GM12872 (cell line): ENCODE measurements around the gene ADAMTS19.

ENCODE experiments used
- CTCF ChIP-seq: IDR thresholded peaks from 3 replicates; pipeline ENCODE4 v1.5.1; 2011; ENCODE audit warnings: low read depth, mild to moderate bottlenecking, low read length, moderate library complexity; ENCODE audit not compliant: insufficient read depth

Gene ADAMTS19

DNA sequence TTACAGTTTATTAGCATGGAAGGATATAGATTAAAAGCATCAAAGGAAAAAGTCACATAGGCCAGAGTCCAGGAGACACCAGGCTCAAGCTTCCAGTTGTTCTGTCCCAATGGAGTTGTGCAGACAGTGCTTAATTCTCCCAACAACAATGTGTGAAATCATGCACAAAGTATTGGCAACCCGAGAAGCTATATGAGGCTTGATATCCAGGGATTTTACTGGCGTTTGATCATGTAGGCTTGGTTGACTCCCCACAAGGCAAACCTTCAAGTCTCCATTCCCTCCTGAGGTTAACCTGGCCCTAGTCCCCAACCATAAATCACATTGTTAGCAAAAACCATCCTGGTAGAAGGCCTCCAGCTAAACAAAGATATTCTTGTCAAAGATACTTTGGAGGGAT, 141.5 kb downstream of the ADAMTS19 start:
- no peak for TF ChIP-seq CTCF

DNA sequence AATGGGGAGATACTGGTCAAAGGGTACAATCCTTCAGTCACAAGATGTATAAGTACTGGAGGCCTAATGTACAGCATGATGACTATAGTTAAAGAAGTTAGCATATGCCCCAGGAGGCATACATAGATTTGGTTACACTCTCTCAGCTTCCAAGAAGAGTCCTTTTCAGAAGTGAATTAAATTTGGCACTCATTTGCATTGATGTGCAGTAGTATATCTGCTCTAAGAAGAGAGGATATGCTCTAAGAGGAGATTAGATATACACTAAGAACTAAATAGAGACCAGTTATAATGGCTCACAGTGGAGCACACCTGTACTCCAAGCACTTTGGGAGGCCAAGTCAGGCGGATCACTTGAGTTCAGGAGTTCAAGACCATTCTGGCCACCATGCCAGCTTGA, 148.3 kb downstream of the ADAMTS19 start:
- TF ChIP-seq CTCF = no peak

DNA sequence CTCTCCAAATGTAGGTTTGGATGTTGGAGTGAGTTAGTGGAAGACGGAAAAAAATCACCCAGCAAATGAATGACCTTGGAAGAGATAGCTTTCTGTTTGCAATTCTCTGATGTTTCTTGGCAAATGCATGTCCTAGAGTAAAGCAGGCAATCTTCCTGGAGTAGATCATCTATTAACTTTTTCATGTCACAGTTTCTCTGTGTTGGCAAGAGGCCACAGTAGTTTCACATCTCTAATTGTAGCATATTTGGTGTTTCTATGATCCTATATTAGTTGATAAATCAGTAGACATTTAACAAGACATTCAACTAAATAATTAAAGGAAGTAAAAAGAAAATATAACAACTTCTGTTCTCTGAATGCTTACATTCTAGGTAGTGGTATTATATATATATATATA, 149.6 kb downstream of the ADAMTS19 start:
- TF ChIP-seq CTCF = no peak

DNA sequence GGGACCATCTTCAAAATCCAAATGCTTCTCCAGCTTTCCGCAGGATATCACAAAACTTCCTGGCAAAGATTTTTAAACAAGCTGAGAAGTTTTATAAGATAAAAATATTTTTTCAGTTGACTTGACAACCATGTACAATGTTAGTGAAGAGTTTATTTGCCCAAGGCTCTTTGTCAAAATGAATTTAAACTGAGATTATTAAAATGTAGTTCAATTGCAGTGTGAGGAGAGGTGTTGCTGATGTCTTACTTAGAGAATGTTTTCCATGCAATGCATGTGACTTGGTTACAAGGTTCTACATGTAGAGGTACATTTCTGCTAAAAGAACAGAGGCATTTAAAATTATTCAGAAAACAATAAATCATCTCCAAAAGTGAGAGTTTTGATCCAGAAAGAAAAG, 156.4 kb downstream of the ADAMTS19 start:
- no peak for TF ChIP-seq CTCF

DNA sequence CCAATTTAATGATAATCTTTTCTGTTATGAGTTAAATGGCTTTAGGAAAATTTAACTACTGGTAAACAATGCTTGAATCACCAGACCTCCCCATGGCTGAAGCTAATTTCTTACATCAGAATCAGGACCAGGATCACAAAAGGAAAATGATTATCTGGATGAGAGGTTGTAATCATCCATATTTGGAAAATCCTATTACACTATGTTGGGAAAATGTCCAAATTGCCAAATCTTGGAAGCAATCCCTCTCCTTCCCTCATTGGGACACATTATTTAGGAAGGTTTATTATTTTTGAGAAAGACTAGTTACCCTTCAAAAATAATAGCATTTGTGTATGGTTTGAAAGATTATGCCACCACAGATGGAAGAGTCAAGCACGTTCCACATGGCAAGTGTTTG, 157.1 kb downstream of the ADAMTS19 start:
- no peak for TF ChIP-seq CTCF

GRCh38 chr5:129619782-129620181, 159.7 kb downstream of the ADAMTS19 start:
- no peak for TF ChIP-seq CTCF

GRCh38 chr5:129622531-129622930, 162.4 kb downstream of the ADAMTS19 start:
- no peak for TF ChIP-seq CTCF

- no peak for TF ChIP-seq CTCF
Measured at GRCh38 chr5:129629575-129629974, 169.5 kb downstream of the ADAMTS19 start.
